Measurements from ENCODE around the gene LANCL1. TPM values are rescaled to one million over a fixed set of nuclear protein-coding genes. Genes with fewer than 3 reads are reported as not detected.
"Not testable (repeated sequence)": the region's sequence is repeated elsewhere in the genome, so short reads cannot be mapped to it uniquely, and the experiment has no call there.

LANCL1 gene
- polyA plus RNA-seq, 1 donor from 2014 or later: 76.7 TPM

DNA sequence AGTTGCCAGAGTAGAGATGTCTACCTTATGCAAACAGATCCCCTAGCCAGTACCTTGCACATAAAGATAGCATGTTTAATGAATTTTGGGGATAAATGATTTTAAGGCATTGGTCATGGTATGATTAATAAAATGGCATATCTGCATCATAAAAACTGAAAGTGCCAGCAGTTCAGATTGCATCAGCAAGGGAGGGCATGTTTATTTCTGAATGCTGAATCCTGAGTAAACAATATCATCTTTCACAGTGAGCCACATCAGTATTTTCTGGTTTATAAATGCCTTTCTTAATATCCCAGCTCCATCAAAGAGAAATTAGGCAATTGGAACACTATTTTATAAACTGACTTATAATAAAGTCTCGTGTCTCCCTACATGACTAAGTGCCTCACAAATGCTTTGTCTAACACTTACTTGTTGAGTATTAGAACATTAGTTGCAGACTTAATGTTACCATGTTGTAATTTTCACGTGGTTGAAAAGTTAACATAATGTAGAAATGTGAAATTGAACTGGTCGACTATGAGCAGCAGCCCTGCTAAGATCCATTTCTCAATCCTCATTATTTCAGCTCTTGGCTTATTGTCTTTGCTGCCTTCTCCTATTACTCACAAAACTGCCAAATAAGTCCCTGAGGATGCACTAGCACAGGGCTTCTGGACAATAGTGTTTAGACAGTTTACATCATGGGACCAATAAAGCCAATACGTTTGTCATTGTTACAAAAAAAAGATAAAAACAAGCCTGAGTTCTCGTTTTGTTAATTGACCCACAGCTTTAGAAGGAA lies 48.0 kb downstream of the LANCL1 start:
- Histone ChIP-seq H3K4me3 (ENCODE audit: low read length) (no peak overlapping the region), H3K27me3 (ENCODE audit: insufficient read depth, low read depth, low read length) (no peaks in the 10 kb centered on the region), H3K9me2 (ENCODE audit: insufficient read depth, low read length) (no peaks in the 10 kb centered on the region), H3F3A (ENCODE audit: insufficient read depth, low read length, poor library complexity, severe bottlenecking) (no peaks in the 10 kb centered on the region), H3K36me3 (ENCODE audit: insufficient read depth, low read length) (peaks cover 7% of the 10 kb centered on the region), H4K20me1 (ENCODE audit: insufficient read depth) (no peaks in the 10 kb centered on the region), H3K79me2 (replicated peaks; ENCODE audit: insufficient read depth, low read length) (no peaks in the 10 kb centered on the region), H3K27ac (ENCODE audit: low read length) (no peak overlapping the region), H3K9ac (ENCODE audit: low read length) (no peak overlapping the region), H2AFZ (ENCODE audit: low read depth, low read length) (no peak overlapping the region), H3K4me2 (ENCODE audit: low read length) (no peak overlapping the region), H3K9me3 (ENCODE audit: low read length) (no peaks in the 10 kb centered on the region)
- TF ChIP-seq, protein P1, sequence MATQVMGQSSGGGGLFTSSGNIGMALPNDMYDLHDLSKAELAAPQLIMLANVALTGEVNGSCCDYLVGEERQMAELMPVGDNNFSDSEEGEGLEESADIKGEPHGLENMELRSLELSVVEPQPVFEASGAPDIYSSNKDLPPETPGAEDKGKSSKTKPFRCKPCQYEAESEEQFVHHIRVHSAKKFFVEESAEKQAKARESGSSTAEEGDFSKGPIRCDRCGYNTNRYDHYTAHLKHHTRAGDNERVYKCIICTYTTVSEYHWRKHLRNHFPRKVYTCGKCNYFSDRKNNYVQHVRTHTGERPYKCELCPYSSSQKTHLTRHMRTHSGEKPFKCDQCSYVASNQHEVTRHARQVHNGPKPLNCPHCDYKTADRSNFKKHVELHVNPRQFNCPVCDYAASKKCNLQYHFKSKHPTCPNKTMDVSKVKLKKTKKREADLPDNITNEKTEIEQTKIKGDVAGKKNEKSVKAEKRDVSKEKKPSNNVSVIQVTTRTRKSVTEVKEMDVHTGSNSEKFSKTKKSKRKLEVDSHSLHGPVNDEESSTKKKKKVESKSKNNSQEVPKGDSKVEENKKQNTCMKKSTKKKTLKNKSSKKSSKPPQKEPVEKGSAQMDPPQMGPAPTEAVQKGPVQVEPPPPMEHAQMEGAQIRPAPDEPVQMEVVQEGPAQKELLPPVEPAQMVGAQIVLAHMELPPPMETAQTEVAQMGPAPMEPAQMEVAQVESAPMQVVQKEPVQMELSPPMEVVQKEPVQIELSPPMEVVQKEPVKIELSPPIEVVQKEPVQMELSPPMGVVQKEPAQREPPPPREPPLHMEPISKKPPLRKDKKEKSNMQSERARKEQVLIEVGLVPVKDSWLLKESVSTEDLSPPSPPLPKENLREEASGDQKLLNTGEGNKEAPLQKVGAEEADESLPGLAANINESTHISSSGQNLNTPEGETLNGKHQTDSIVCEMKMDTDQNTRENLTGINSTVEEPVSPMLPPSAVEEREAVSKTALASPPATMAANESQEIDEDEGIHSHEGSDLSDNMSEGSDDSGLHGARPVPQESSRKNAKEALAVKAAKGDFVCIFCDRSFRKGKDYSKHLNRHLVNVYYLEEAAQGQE (IDR thresholded peaks at IDR 0.05; ENCODE audit: borderline replicate concordance): no peak
- TF ChIP-seq SMC3 (conservative IDR thresholded peaks at IDR 0.05; ENCODE audit: poor library complexity) (no peak), MXI1 (conservative IDR thresholded peaks at IDR 0.05; ENCODE audit: poor library complexity, severe bottlenecking) (no peak), POLR2AphosphoS5 (IDR thresholded peaks at IDR 0.05) (no peak), RAD21 (conservative IDR thresholded peaks at IDR 0.05) (no peak), EP300 (conservative IDR thresholded peaks at IDR 0.05; ENCODE audit: poor library complexity, severe bottlenecking) (no peak)

DNA sequence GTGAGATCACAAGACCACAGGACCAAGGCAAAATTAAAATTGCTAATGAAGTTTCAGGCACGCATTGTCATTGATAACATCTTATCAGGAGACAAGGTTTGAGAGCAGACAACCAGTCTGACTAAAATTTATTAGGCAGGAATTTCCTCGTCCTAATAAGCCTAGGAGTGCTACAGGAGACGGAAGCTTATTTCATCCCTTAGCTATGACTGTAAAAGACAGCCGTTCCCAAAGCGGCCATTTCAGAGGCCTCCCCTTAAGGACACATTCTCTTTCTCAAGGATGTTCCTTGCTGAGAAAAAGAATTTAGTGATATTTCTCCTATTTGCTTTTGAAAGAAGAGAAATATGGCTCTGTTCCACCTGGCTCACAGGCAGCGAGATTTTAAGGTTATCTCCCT lies 49.2 kb downstream of the LANCL1 start:
- H4K20me1 ChIP-seq (ENCODE audit: insufficient read depth); H3K4me2 ChIP-seq (ENCODE audit: low read length); H3K27ac ChIP-seq (ENCODE audit: low read length); H3K9me2 ChIP-seq (ENCODE audit: insufficient read depth, low read length); H3K36me3 ChIP-seq (ENCODE audit: insufficient read depth, low read length); H3K79me2 ChIP-seq (replicated peaks; ENCODE audit: insufficient read depth, low read length); H3K27me3 ChIP-seq (ENCODE audit: insufficient read depth, low read depth, low read length); H3K9me3 ChIP-seq (ENCODE audit: low read length); H2AFZ ChIP-seq (ENCODE audit: low read depth, low read length); H3K4me3 ChIP-seq (ENCODE audit: low read length); H3K9ac ChIP-seq (ENCODE audit: low read length); H3F3A ChIP-seq (ENCODE audit: insufficient read depth, low read length, poor library complexity, severe bottlenecking): not testable (repeated sequence)

DNA sequence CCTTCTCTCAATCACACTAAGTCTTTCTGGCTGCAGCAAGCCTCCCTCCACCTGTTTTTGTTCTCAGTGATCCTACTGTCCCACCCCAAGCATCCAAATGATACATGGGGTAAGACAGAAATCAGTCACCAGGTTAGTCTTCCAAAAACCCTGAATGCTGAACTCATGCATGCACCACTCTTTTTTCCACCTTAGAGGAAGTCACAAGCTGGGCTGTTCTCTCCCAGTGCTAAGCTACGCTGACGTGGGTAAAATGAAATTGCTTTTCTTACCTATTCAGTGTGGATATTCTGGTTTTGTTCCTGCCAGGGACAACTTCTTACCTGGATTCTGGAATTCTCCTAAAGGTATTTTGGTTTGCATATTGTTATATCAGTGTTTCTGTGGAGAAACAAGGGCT lies 54.2 kb downstream of the LANCL1 start:
- no peaks in the 10 kb centered on the region for H3K9me3 ChIP-seq (ENCODE audit: low read length)
- H3K9me2 ChIP-seq (ENCODE audit: insufficient read depth, low read length): no peaks in the 10 kb centered on the region
- H3K27me3 ChIP-seq (ENCODE audit: insufficient read depth, low read depth, low read length): no peaks in the 10 kb centered on the region
- no peaks in the 10 kb centered on the region for H3F3A ChIP-seq (ENCODE audit: insufficient read depth, low read length, poor library complexity, severe bottlenecking)
- H3K4me3 ChIP-seq (ENCODE audit: low read length): no peak overlapping the region
- TF ChIP-seq POLR2AphosphoS5 (IDR thresholded peaks at IDR 0.05) (no peak), SMC3 (conservative IDR thresholded peaks at IDR 0.05; ENCODE audit: poor library complexity) (no peak), EP300 (conservative IDR thresholded peaks at IDR 0.05; ENCODE audit: poor library complexity, severe bottlenecking) (no peak), EZH2 (IDR thresholded peaks at IDR 0.05; ENCODE audit: borderline replicate concordance, insufficient read depth, low read length, poor library complexity, severe bottlenecking) (no peak), MXI1 (conservative IDR thresholded peaks at IDR 0.05; ENCODE audit: poor library complexity, severe bottlenecking) (no peak), TAF1 (IDR thresholded peaks at IDR 0.05; ENCODE audit: low read depth) (no peak), RAD21 (conservative IDR thresholded peaks at IDR 0.05) (no peak)
- TF ChIP-seq, protein P1 (IDR thresholded peaks at IDR 0.05; ENCODE audit: borderline replicate concordance): no peak
- TF ChIP-seq, protein P2, sequence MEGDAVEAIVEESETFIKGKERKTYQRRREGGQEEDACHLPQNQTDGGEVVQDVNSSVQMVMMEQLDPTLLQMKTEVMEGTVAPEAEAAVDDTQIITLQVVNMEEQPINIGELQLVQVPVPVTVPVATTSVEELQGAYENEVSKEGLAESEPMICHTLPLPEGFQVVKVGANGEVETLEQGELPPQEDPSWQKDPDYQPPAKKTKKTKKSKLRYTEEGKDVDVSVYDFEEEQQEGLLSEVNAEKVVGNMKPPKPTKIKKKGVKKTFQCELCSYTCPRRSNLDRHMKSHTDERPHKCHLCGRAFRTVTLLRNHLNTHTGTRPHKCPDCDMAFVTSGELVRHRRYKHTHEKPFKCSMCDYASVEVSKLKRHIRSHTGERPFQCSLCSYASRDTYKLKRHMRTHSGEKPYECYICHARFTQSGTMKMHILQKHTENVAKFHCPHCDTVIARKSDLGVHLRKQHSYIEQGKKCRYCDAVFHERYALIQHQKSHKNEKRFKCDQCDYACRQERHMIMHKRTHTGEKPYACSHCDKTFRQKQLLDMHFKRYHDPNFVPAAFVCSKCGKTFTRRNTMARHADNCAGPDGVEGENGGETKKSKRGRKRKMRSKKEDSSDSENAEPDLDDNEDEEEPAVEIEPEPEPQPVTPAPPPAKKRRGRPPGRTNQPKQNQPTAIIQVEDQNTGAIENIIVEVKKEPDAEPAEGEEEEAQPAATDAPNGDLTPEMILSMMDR (IDR thresholded peaks at IDR 0.05; ENCODE audit: poor library complexity, severe bottlenecking): no peak
- H2AFZ ChIP-seq (ENCODE audit: low read depth, low read length): no peak overlapping the region
- H3K79me2 ChIP-seq (replicated peaks; ENCODE audit: insufficient read depth, low read length): no peaks in the 10 kb centered on the region
- H3K36me3 ChIP-seq (ENCODE audit: insufficient read depth, low read length): no peaks in the 10 kb centered on the region
- H3K27ac ChIP-seq (ENCODE audit: low read length): no peak overlapping the region
- no peaks in the 10 kb centered on the region for H4K20me1 ChIP-seq (ENCODE audit: insufficient read depth)
- H3K4me2 ChIP-seq (ENCODE audit: low read length): no peak overlapping the region
- H3K9ac ChIP-seq (ENCODE audit: low read length): no peak overlapping the region
